Gastrocnemius medialis (tissue), 4 donors: ENCODE data around the gene IQGAP3. TPM values are rescaled to one million over a fixed set of nuclear protein-coding genes. Genes with fewer than 3 reads are reported as not detected.

Experiments used
- ATAC-seq, 2 donors: fragments of 150-250 bp; one replicate each; pipeline ENCODE4 v1.9.1; 2016
- DNase-seq, 2 donors: peaks; one replicate each; pipeline ENCODE4 v3.0.0-alpha.2; 2019
- H3K27ac ChIP-seq, 4 donors: fragments of 200-600 bp; sonication (generic); 1 replicate in 1 of 4; 2 replicates in 3 of 4; pipeline ENCODE4 v1.5.1; 2016 to 2018; ENCODE audit warnings: mild to moderate bottlenecking in 2 of 4, moderate library complexity in 1 of 4
- H3K27me3 ChIP-seq, 3 donors: fragments of 200-600 bp; sonication (generic) in 2 of 3; 1 replicate in 1 of 3; 2 replicates in 2 of 3; pipeline versions ENCODE4 v1.5.1 to v1.6.0; 2016 to 2019; ENCODE audit warnings: mild to moderate bottlenecking in 1 of 3, moderate library complexity in 1 of 3
- H3K36me3 ChIP-seq, 2 donors: fragments of 200-600 bp; sonication (generic) in 1 of 2; one replicate each; pipeline ENCODE4 v1.5.1; 2017 to 2018
- H3K4me1 ChIP-seq, 2 donors: fragments of 200-600 bp; sonication (generic) in 1 of 2; one replicate each; pipeline ENCODE4 v1.5.1; 2016 to 2017; ENCODE audit warnings: mild to moderate bottlenecking in 2 of 2
- H3K4me3 ChIP-seq, 4 donors: fragments of 200-600 bp; sonication (generic) in 3 of 4; 1 replicate in 1 of 4; 2 replicates in 3 of 4; pipeline ENCODE4 v1.5.1; 2016 to 2019; ENCODE audit warnings: mild to moderate bottlenecking in 2 of 4
- H3K9me3 ChIP-seq, 3 donors: fragments of 200-600 bp; sonication (generic) in 2 of 3; 1 replicate in 1 of 3; 2 replicates in 2 of 3; pipeline ENCODE4 v1.5.1; 2016 to 2019
- POLR2A ChIP-seq, 2 donors: fragments of 450-650 bp; IDR thresholded peaks; one replicate each; pipeline ENCODE4 v1.6.1; 2017; ENCODE audit warnings: antibody characterized with exemption in 2 of 2, mild to moderate bottlenecking in 2 of 2, moderate library complexity in 2 of 2
- in situ Hi-C, 4 donors: fragments of 200-750 bp; cut with MboI; loops; one replicate each; pipeline versions ENCODE4 v1.15.0 to v1.8.0; 2017; ENCODE audit warnings: low sequenced_read_pairs in 4 of 4
- intact Hi-C: fragments of 100-400 bp; cut with DNase I; formaldehyde crosslinking; loops from one replicate; pipeline ENCODE4 v1.15.1; 2023; ENCODE audit warnings: low total_unique reads
- total RNA-seq, 4 donors: library from RNA; depleted of rRNA; stranded (reverse); fragments of >200 nt; gene quantifications; one replicate each; pipeline versions ENCODE4 v1.1.0 to v1.2.3, GENCODE V29; 2016
- TF ChIP-seq, protein P1 (sequence below), 5 experiments: fragments of 450-650 bp in 3 of 5; fragments of 200-600 bp in 2 of 5; sonication (generic) in 2 of 5; IDR thresholded peaks in 4 of 5; conservative IDR thresholded peaks in 1 of 5; 1 replicate in 4 of 5; 2 replicates in 1 of 5; pipeline ENCODE4 v1.5.1; 2016 to 2019; ENCODE audit warnings: antibody characterized with exemption in 5 of 5, mild to moderate bottlenecking in 3 of 5, moderate library complexity in 3 of 5

The IQGAP3 gene
- total RNA-seq, 4 donors from 2014 or later: 0.20 to 0.55 TPM; not detected in 2

DNA sequence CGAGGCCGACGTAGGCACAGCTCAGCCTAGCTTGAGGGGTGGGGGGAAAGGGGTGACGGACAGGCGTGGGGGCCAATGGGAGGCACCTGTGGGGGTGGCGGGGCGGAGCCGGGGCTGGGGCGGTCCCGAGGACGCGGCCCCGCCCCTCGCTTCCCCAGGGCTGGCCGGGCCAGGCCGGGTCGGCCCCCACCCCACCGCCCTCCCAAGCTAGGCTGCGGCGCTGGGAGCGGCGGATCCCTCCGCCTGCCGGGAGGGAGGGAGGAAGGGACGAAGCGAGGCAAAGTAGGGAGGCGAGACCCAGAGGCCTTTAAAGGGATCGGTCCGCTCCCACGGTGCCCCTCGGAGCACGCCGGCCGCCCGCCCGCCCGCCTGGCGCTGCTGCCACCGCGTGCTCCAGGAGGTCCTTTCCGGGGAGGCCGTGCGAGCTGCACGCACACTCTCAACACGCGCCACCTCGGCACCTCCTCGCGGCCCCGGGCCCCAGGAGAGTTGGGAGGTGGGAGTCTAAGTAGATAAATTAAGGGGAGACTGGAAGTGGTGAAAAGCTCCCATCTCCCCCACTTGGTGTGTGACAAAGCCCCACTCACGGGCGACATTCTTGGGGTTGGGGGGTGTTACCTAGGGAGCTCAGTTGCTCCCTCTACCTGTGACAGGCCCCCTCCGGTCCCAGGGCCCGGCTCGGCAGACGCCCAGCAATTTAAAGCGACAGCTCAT, 71.4 kb downstream of the IQGAP3 start:
- H3K36me3 ChIP-seq: no peaks in the 10 kb centered on the region
- intact Hi-C loops: loop anchor here (1.0 to 5.0 kb wide), 2 partner anchors 44 to 161 kb away; no protein-coding TSS in a partner anchor

DNA sequence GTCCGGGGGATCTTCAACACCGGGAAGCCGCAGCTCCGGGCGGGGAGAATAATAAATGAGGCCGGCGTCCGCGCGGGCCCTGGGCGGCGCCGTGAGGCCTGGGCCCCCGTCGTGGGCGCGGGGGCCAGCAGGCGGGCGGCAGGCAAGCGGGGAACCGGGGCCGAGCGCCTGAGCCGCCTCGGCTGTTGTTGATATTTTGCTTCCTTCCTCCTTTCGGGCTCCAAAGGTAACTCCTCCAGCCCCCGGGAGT, 71.9 kb downstream of the IQGAP3 start, which contains the start of gene MEF2D:
MEF2D (minus strand) TSS at position 233 of the 250 bp plus-strand sequence. CDS start 17,483 bp downstream, outside the sequence.
- Histone ChIP-seq H3K4me1 (peaks cover 66 to 67% of the 10 kb centered on the region in 2 donors), H3K9me3 (no peaks in the 10 kb centered on the region), H3K36me3 (no peaks in the 10 kb centered on the region), H3K27ac (peak within 1 kb of the TSS; percentile 96 to 99 (median 98)), H3K27me3 (no peaks in the 10 kb centered on the region), H3K4me3 (peak within 1 kb of the TSS; percentile 89 to 96 (median 93))
- ATAC-seq (no peak), DNase-seq (no peak)
- peak in 1 of 2 donors; percentile 94 for TF ChIP-seq POLR2A (IDR thresholded peaks at IDR 0.05)
- TF ChIP-seq, protein P1, sequence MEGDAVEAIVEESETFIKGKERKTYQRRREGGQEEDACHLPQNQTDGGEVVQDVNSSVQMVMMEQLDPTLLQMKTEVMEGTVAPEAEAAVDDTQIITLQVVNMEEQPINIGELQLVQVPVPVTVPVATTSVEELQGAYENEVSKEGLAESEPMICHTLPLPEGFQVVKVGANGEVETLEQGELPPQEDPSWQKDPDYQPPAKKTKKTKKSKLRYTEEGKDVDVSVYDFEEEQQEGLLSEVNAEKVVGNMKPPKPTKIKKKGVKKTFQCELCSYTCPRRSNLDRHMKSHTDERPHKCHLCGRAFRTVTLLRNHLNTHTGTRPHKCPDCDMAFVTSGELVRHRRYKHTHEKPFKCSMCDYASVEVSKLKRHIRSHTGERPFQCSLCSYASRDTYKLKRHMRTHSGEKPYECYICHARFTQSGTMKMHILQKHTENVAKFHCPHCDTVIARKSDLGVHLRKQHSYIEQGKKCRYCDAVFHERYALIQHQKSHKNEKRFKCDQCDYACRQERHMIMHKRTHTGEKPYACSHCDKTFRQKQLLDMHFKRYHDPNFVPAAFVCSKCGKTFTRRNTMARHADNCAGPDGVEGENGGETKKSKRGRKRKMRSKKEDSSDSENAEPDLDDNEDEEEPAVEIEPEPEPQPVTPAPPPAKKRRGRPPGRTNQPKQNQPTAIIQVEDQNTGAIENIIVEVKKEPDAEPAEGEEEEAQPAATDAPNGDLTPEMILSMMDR (IDR thresholded peaks at IDR 0.05 in 4 of 5, conservative IDR thresholded peaks at IDR 0.05 in 1 of 5): no peak
- in situ Hi-C loops (no loop called here), intact Hi-C loops (loop anchor here (1.0 to 5.0 kb wide), 2 partner anchors 43 to 162 kb away; no protein-coding TSS in a partner anchor)

More for the DNA sequence above, 71.4 kb downstream of the IQGAP3 start:
- peak overlapping the region; percentile 96 to 99 (median 98) for H3K27ac ChIP-seq
- no peaks in the 10 kb centered on the region for H3K9me3 ChIP-seq
- peak overlapping the region; percentile 89 to 96 (median 93) for H3K4me3 ChIP-seq
- DNase-seq (peak; percentile 94 to 96), ATAC-seq (peak; percentile 35 to 37)
- H3K4me1 ChIP-seq: peaks cover 66 to 67% of the 10 kb centered on the region in 2 donors
- TF ChIP-seq, protein P1 (IDR thresholded peaks at IDR 0.05 in 4 of 5, conservative IDR thresholded peaks at IDR 0.05 in 1 of 5): peak in 4 of 5 experiments; percentile 54 to 67 (median 58)
- no peak for TF ChIP-seq POLR2A (IDR thresholded peaks at IDR 0.05)
- in situ Hi-C loops: no loop called here
- H3K27me3 ChIP-seq: no peaks in the 10 kb centered on the region

DNA sequence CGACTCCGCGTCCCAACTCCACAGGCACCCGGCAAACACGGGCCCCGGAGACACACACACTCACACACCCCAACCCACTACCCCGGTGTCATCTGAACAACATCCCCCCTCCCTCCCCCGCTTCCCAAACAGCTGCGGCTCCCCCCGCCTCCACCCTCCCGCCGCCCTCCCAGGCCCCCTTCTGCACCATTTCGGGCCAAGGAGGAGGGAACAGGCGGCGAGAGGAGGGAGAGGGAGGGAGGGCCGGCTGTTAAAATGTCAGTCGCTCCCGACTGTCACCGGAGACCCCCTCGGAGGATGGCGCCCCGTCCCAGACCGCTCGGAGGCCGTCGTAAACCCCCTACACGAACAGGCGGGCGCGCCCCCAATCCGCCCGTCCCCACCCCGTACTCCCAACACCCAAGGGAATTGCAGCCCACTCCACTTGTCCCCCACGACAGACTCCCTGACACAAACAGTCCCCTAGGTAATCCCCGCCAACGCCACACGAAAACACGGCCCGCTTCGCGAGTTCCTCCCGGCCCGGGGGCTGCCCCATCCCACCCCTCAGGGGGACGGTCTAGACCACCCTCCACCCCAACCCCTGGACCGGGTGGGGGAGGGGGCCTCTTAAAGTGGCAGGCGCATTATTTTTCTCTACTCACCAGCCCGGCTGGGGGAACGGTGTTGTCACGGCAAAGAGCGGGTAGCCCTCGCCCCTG, 72.4 kb downstream of the IQGAP3 start:
- Histone ChIP-seq H3K4me3 (peak overlapping the region; percentile 89 to 96 (median 93)), H3K9me3 (no peaks in the 10 kb centered on the region), H3K27ac (peak overlapping the region; percentile 96 to 99 (median 98)), H3K36me3 (no peaks in the 10 kb centered on the region), H3K27me3 (no peaks in the 10 kb centered on the region), H3K4me1 (peaks cover 70 to 71% of the 10 kb centered on the region in 2 donors)
- intact Hi-C loops (loop anchor here (1.0 to 10.0 kb wide), 3 partner anchors 43 to 1495 kb away; partner anchors contain the start of gene ZBTB7B), in situ Hi-C loops (loop anchor here in 1 of 4 donors (25.0 kb wide), 1 partner anchor 388 kb away; the partner anchor contains the start of gene LMNA)
- ATAC-seq (peak; percentile 6 to 7), DNase-seq (peak; percentile 75 to 86)
- TF ChIP-seq POLR2A (IDR thresholded peaks at IDR 0.05): no peak
- TF ChIP-seq, protein P1 (IDR thresholded peaks at IDR 0.05 in 4 of 5, conservative IDR thresholded peaks at IDR 0.05 in 1 of 5): no peak

DNA sequence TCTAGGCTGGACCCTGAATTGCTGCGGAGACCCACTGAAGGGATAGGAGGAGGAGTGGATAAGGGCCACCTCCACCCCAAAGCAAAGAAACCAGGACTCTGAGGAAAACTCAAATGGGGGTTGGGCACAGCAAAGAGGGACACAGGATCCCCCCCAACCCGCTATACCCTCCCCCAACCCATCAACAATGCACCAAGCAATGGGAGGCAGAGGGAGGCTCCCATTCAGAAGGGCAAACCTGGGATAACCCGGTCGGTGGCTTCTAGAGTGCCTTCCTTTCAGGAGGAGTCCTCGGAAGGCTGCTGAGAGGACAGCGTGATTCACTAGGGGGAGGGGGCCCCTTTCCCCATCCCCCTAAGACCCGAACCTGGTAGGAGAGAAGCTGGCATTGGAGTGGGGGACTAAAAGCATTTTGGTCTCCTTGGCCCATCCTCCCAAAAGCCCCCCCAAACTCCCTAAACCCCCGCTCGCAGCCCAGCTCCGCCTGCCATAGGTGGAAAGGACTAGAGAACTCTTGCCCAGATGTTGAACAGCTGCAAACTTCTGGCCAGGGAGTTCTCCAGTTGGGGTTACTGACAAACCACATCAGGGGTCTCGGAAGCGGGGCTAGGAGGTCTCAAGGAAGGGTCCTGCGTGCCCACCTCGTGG, 73.0 kb downstream of the IQGAP3 start:
- peaks cover 71 to 74% of the 10 kb centered on the region in 2 donors for H3K4me1 ChIP-seq
- intact Hi-C loops: loop anchor here (10.0 kb wide), 1 partner anchor 1495 kb away; the partner anchor contains the start of gene ZBTB7B

More for the DNA sequence above, 73.0 kb downstream of the IQGAP3 start:
- no peaks in the 10 kb centered on the region for H3K9me3 ChIP-seq
- H3K36me3 ChIP-seq: no peaks in the 10 kb centered on the region
- ATAC-seq (no peak), DNase-seq (peak in 1 of 2 donors; percentile 41)
- in situ Hi-C loops: loop anchor here in 1 of 4 donors (25.0 kb wide), 1 partner anchor 387 kb away; the partner anchor contains the start of gene LMNA
- H3K27me3 ChIP-seq: no peaks in the 10 kb centered on the region
- H3K4me3 ChIP-seq: peak overlapping the region; percentile 89 to 96 (median 93)
- TF ChIP-seq POLR2A (IDR thresholded peaks at IDR 0.05): peak in 1 of 2 donors; percentile 81
- TF ChIP-seq, protein P1 (IDR thresholded peaks at IDR 0.05 in 4 of 5, conservative IDR thresholded peaks at IDR 0.05 in 1 of 5): no peak
- peak overlapping the region; percentile 96 to 99 (median 98) for H3K27ac ChIP-seq
